CD14-positive monocyte (primary cell): ENCODE data around the gene EXOC3L4. TPM values are rescaled to one million over a fixed set of nuclear protein-coding genes. Genes with fewer than 3 reads are reported as not detected.

Experiments
- DNase-seq, 3 donors: peaks; one replicate each; pipeline ENCODE4 v3.0.0-alpha.2; 2011 to 2022
- H2AFZ ChIP-seq: 2 replicates; pipeline ENCODE4 v1.6.0; 2012; ENCODE audit warnings: mild to moderate bottlenecking, low read depth, low read length, inconsistent platforms; ENCODE audit not compliant: insufficient read depth, poor library complexity, severe bottlenecking
- H3K27ac ChIP-seq, 2 donors: 1 replicate in 1 of 2; 2 replicates in 1 of 2; pipeline ENCODE4 v1.5.1; 2012 to 2013; ENCODE audit warnings: low read length in 2 of 2, control low read depth in 1 of 2, inconsistent platforms in 1 of 2, low read depth in 1 of 2, mild to moderate bottlenecking in 1 of 2
- H3K27me3 ChIP-seq, 2 donors: one replicate each; pipeline versions ENCODE4 v1.6.0 to v1.6.1; 2011 to 2013; ENCODE audit warnings: low read length in 2 of 2; ENCODE audit not compliant: control insufficient read depth in 2 of 2, insufficient read depth in 2 of 2
- H3K36me3 ChIP-seq, 2 donors: replicated peaks in 1 of 2; 1 replicate in 1 of 2; 2 replicates in 1 of 2; pipeline versions ENCODE4 v1.5.1 to v1.6.1; 2012 to 2013; ENCODE audit warnings: low read length in 2 of 2, control low read depth in 1 of 2, inconsistent platforms in 1 of 2, mild to moderate bottlenecking in 1 of 2; ENCODE audit not compliant: insufficient read depth in 2 of 2, control insufficient read depth in 1 of 2
- H3K4me1 ChIP-seq, 2 donors: 1 replicate in 1 of 2; 2 replicates in 1 of 2; pipeline versions ENCODE4 v1.5.1 to v1.6.1; 2012 to 2013; ENCODE audit warnings: low read length in 2 of 2, control low read depth in 1 of 2, inconsistent platforms in 1 of 2, mild to moderate bottlenecking in 1 of 2, moderate library complexity in 1 of 2; ENCODE audit not compliant: insufficient read depth in 2 of 2, control insufficient read depth in 1 of 2
- H3K4me2 ChIP-seq: replicated peaks from 2 replicates; pipeline ENCODE3; 2012; ENCODE audit warnings: low read length, moderate library complexity, mild to moderate bottlenecking; ENCODE audit not compliant: poor library complexity, severe bottlenecking; ENCODE audit errors: extremely low read depth
- H3K4me3 ChIP-seq, 3 experiments: fragments of 200-600 bp in 1 of 3; sonication (generic) in 1 of 3; replicated peaks in 1 of 3; 1 replicate in 2 of 3; 2 replicates in 1 of 3; pipeline ENCODE4 v1.5.1; 2011 to 2013; ENCODE audit warnings: low read length in 3 of 3, mild to moderate bottlenecking in 3 of 3, control low read depth in 2 of 3, low read depth in 2 of 3, inconsistent platforms in 1 of 3, moderate library complexity in 1 of 3
- H3K79me2 ChIP-seq: 2 replicates; pipeline ENCODE4 v1.6.0; 2012; ENCODE audit warnings: mild to moderate bottlenecking, control low read depth, inconsistent platforms, low read length, moderate library complexity; ENCODE audit not compliant: insufficient read depth
- H3K9ac ChIP-seq: 2 replicates; pipeline ENCODE4 v1.6.0; 2017; ENCODE audit warnings: low read length, mild to moderate bottlenecking; ENCODE audit not compliant: insufficient read depth, poor library complexity, severe bottlenecking
- H3K9me3 ChIP-seq, 2 donors: replicated peaks in 1 of 2; 1 replicate in 1 of 2; 2 replicates in 1 of 2; pipeline versions ENCODE4 v1.5.1 to v1.6.1; 2012 to 2013; ENCODE audit warnings: low read length in 2 of 2, control low read depth in 1 of 2; ENCODE audit not compliant: control insufficient read depth in 1 of 2, insufficient read depth in 1 of 2
- H4K20me1 ChIP-seq: 2 replicates; pipeline ENCODE4 v1.6.0; 2012; ENCODE audit warnings: mild to moderate bottlenecking, low read length, control low read depth, moderate library complexity; ENCODE audit not compliant: insufficient read depth
- H3K27ac Mint-ChIP-seq, 7 donors: one replicate each; pipeline ENCODE4 v1.8.0; 2020; ENCODE audit warnings: mild to moderate bottlenecking in 7 of 7, mixed read lengths in 7 of 7, moderate library complexity in 6 of 7, inconsistent platforms in 2 of 7
- H3K27me3 Mint-ChIP-seq, 3 donors: one replicate each; pipeline ENCODE4 v1.8.0; 2021 to 2022; ENCODE audit warnings: low read depth in 3 of 3, mild to moderate bottlenecking in 3 of 3, mixed read lengths in 3 of 3, moderate library complexity in 3 of 3, inconsistent platforms in 1 of 3
- H3K36me3 Mint-ChIP-seq, 2 donors: one replicate each; pipeline ENCODE4 v1.8.0; 2020; ENCODE audit warnings: mixed read lengths in 2 of 2, inconsistent platforms in 1 of 2, mild to moderate bottlenecking in 1 of 2
- H3K4me1 Mint-ChIP-seq: one replicate; pipeline ENCODE4 v1.8.0; 2020; ENCODE audit warnings: mild to moderate bottlenecking, mixed read lengths
- H3K4me3 Mint-ChIP-seq, 2 donors: one replicate each; pipeline ENCODE4 v1.8.0; 2020; ENCODE audit warnings: mild to moderate bottlenecking in 2 of 2, mixed read lengths in 2 of 2, moderate library complexity in 1 of 2
- H3K9me3 Mint-ChIP-seq, 7 donors: one replicate each; pipeline ENCODE4 v1.8.0; 2020 to 2022; ENCODE audit warnings: mixed read lengths in 7 of 7, mild to moderate bottlenecking in 6 of 7, moderate library complexity in 6 of 7, inconsistent platforms in 2 of 7
- CTCF ChIP-seq: fragments of 200-600 bp; IDR thresholded peaks from one replicate; pipeline ENCODE4 v1.8.0; 2022; ENCODE audit warnings: antibody characterized with exemption, mild to moderate bottlenecking
- WGBS: methylation state at CpG from one replicate; pipeline ENCODE4 v1.1.5; 2013; ENCODE audit warnings: missing lambda C conversion rate; ENCODE audit not compliant: insufficient coverage; 5-methylcytosine and 5-hydroxymethylcytosine counted together
- intact Hi-C, 2 donors: fragments of 100-400 bp; cut with micrococcal nuclease; formaldehyde crosslinking; loops; one replicate each; pipeline versions ENCODE4 v1.15.0 to v1.15.1; 2023
- polyA plus RNA-seq, 3 donors: library from polyadenylated mRNA; depleted of rRNA in 1 of 3; unstranded in 2 of 3; stranded (reverse) in 1 of 3; fragments of 300-500 nt in 2 of 3; fragments of >200 nt in 1 of 3; fragmentation: Illumina TruSeq in 2 of 3; gene quantifications; 1 replicate in 2 of 3; 2 replicates in 1 of 3; pipeline ENCODE4 v1.2.3, GENCODE V29; 2012 to 2021

The EXOC3L4 gene
- polyA plus RNA-seq, 3 donors, result 0.17 TPM; not detected in 2

- no peak overlapping the region for H3K4me3 Mint-ChIP-seq
- H3K4me1 ChIP-seq, result peaks cover 3 to 4% of the 10 kb centered on the region in 2 donors
- 86% methylated on average over 6 of the region's 8 CpGs for WGBS
- H3K4me2 ChIP-seq, result no peak overlapping the region
- H3K27me3 Mint-ChIP-seq, result peaks cover 6 to 38% (median 17%) of the 10 kb centered on the region in 3 donors
- no peaks in the 10 kb centered on the region for H4K20me1 ChIP-seq
- no peaks in the 10 kb centered on the region for H3K79me2 ChIP-seq
- no peaks in the 10 kb centered on the region for H3K36me3 Mint-ChIP-seq
- H3K36me3 ChIP-seq, result no peaks in the 10 kb centered on the region
- no peaks in the 10 kb centered on the region for H3K9me3 ChIP-seq
- intact Hi-C loops, result loop anchor here in 1 of 2 donors (10.0 kb wide), 1 partner anchor 114 kb away; no protein-coding TSS in a partner anchor
- H2AFZ ChIP-seq, result no peak overlapping the region
- no peak overlapping the region for H3K4me3 ChIP-seq
- peaks cover 0 to 2% (median 0%) of the 10 kb centered on the region in 7 donors for H3K9me3 Mint-ChIP-seq
- H3K27ac ChIP-seq, result no peak overlapping the region
- H3K9ac ChIP-seq, result no peak overlapping the region
- no peak overlapping the region for H3K27ac Mint-ChIP-seq
- DNase-seq, result no peak
- no peak for TF ChIP-seq CTCF
- H3K27me3 ChIP-seq, result peaks cover 0 to 13% of the 10 kb centered on the region in 2 donors
- H3K4me1 Mint-ChIP-seq, result peaks cover 5% of the 10 kb centered on the region
Measured at GRCh38 chr14:103070263-103070885, 24.2 kb upstream of the EXOC3L4 start.

- Mint-ChIP-seq H3K4me3 (no peak overlapping the region), H3K36me3 (no peaks in the 10 kb centered on the region), H3K27ac (no peak overlapping the region), H3K27me3 (peaks cover 9 to 39% (median 21%) of the 10 kb centered on the region in 3 donors), H3K9me3 (peaks cover 0 to 2% (median 0%) of the 10 kb centered on the region in 7 donors), H3K4me1 (peaks cover 5% of the 10 kb centered on the region)
- H3K4me3 ChIP-seq, result no peak overlapping the region
- no peaks in the 10 kb centered on the region for H4K20me1 ChIP-seq
- H3K4me1 ChIP-seq, result peaks cover 8 to 11% of the 10 kb centered on the region in 2 donors
- 98% methylated on average over 17 of the region's 21 CpGs for WGBS
- DNase-seq, result peak in 1 of 3 donors; percentile 3
- no peak overlapping the region for H2AFZ ChIP-seq
- no peaks in the 10 kb centered on the region for H3K36me3 ChIP-seq
- H3K9ac ChIP-seq, result no peak overlapping the region
- intact Hi-C loops, result loop anchor here in 1 of 2 donors (10.0 kb wide), 1 partner anchor 114 kb away; no protein-coding TSS in a partner anchor
- H3K79me2 ChIP-seq, result no peaks in the 10 kb centered on the region
- H3K9me3 ChIP-seq, result no peaks in the 10 kb centered on the region
- H3K27ac ChIP-seq, result no peak overlapping the region
- H3K27me3 ChIP-seq, result peaks cover 0 to 15% of the 10 kb centered on the region in 2 donors
- TF ChIP-seq CTCF, result no peak
- H3K4me2 ChIP-seq, result no peak overlapping the region
Measured at GRCh38 chr14:103070971-103071542, 23.5 kb upstream of the EXOC3L4 start.
